GM21423 (cell line): ENCODE data around the gene PRR23C.

Experiments used
- ATAC-seq: cut with Tn5 transposase; IDR thresholded peaks from one replicate; pipeline ENCODE4 v1.9.1; 2021; ENCODE audit warnings: mild to moderate bottlenecking, moderate library complexity; ENCODE audit not compliant: unreplicated experiment

The PRR23C gene

GRCh38 chr3:139005356-139005993 is 39.2 kb downstream of the PRR23C start:
- no peak for ATAC-seq

- ATAC-seq, result no peak
Observed at GRCh38 chr3:138995706-138996105, 49.0 kb downstream of the PRR23C start.
